ENCODE data around the gene CHST10.
"Not testable (repeated sequence)": the region's sequence is repeated elsewhere in the genome, so short reads cannot be mapped to it uniquely, and the experiment has no call there.

Gene CHST10, protein sequence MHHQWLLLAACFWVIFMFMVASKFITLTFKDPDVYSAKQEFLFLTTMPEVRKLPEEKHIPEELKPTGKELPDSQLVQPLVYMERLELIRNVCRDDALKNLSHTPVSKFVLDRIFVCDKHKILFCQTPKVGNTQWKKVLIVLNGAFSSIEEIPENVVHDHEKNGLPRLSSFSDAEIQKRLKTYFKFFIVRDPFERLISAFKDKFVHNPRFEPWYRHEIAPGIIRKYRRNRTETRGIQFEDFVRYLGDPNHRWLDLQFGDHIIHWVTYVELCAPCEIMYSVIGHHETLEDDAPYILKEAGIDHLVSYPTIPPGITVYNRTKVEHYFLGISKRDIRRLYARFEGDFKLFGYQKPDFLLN

DNA sequence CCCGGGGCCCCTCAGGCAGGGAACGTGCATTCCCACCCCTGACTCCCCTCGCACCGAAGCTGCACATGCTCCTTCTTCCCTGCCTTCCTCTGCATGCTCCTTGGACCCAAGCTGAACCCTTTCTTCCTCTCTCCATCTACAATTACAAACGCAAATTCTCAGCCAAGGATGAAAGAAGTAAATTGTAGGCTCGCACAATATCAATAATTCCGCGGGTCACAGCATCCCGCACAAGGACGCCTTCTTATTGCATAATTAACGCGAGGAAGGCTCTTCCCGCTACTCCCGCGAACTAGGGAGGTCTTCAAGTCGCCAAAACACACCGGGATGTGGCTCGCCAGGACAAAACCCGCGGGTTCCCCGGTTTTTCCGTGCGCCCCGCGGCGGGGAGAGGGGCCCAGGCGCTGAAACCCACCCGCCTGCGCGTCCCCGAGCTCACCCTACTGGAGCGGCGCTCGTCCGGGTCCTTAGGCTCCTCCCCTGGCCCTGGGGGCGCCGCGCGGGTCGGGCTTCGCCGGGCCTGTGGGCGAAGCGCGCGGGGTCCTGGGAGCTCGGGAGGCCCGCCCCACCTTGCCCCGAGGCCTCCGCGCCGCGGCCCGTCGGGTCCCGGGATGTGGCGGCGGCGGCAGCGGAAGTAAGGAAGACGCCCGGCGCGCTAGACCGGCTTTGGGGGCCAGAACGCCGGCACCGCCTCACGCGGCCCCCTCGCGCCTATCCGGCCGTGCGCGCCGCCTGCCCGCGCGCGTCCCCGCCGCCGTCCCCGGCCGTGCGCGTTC is at the start of gene CHST10:
Gene CHST10 (minus strand): TSS at position 734 of the 776 bp plus-strand sequence. CDS start 10,993 bp downstream, outside the sequence.
- DNase-seq (ENCODE audit: extremely low read depth, low read depth) = no peak
- TF ChIP-seq, protein P1, sequence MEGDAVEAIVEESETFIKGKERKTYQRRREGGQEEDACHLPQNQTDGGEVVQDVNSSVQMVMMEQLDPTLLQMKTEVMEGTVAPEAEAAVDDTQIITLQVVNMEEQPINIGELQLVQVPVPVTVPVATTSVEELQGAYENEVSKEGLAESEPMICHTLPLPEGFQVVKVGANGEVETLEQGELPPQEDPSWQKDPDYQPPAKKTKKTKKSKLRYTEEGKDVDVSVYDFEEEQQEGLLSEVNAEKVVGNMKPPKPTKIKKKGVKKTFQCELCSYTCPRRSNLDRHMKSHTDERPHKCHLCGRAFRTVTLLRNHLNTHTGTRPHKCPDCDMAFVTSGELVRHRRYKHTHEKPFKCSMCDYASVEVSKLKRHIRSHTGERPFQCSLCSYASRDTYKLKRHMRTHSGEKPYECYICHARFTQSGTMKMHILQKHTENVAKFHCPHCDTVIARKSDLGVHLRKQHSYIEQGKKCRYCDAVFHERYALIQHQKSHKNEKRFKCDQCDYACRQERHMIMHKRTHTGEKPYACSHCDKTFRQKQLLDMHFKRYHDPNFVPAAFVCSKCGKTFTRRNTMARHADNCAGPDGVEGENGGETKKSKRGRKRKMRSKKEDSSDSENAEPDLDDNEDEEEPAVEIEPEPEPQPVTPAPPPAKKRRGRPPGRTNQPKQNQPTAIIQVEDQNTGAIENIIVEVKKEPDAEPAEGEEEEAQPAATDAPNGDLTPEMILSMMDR (IDR thresholded peaks at IDR 0.05; ENCODE audit: low read depth, low read length, missing control alignments) = no peak
- H3K4me3 ChIP-seq (replicated peaks; ENCODE audit: low read depth, low read length) = peak within 1 kb of the TSS; percentile 83

DNA sequence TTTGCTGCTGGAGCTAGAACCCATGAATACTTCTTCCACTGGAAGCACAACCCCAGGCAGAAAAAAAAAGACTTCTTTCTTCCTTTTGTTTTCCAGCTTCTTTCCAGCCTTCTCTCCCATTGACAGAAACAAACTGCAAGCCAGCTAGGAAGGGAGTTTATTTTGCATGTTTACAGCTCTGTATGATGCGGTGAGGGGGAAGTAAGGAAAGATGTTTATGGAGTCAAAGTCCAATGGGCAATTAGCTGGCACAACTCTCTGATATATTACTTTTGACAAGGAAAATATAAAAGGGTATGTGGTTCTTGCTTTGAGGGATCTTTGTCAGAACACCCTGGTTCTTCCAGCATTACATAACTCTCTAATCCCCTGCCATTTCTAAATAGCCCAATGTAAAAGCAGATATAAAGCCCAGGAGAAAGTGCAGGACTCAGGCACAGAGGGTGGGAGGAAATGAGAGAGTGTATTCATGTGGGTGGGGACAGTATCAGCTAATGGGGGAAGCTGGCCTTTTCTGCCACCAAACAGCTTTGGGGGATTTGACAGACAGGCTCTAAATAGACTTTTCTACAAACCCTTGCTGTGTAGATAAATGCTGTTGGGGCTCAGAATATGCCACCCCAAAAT is 43.5 kb upstream of the CHST10 start:
- TF ChIP-seq, protein P1 (IDR thresholded peaks at IDR 0.05; ENCODE audit: low read depth, low read length, missing control alignments) = no peak
- DNase-seq (ENCODE audit: extremely low read depth, low read depth) = no peak
- no peak overlapping the region for H3K4me3 ChIP-seq (replicated peaks; ENCODE audit: low read depth, low read length)

DNA sequence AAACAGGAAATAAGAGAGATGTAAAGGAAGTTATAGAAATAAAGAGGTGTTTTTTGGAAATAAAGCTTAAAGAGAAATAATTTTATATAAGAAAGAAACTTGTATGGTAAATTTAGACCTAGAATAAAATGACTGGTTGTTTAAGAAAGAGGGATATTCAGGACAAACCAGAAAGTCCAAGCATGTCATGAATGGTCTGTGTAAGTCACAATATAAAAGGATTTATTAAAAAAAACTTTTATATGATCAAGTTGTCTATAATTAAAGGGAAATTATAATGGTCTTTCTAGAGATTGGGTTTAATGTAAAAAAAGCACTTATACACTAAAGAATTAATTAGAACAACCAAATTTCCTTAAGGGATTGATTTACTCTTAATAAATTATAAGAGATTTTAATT is 38.9 kb upstream of the CHST10 start:
- H3K4me3 ChIP-seq (replicated peaks; ENCODE audit: low read depth, low read length); DNase-seq (ENCODE audit: extremely low read depth, low read depth): not testable (repeated sequence)

DNA sequence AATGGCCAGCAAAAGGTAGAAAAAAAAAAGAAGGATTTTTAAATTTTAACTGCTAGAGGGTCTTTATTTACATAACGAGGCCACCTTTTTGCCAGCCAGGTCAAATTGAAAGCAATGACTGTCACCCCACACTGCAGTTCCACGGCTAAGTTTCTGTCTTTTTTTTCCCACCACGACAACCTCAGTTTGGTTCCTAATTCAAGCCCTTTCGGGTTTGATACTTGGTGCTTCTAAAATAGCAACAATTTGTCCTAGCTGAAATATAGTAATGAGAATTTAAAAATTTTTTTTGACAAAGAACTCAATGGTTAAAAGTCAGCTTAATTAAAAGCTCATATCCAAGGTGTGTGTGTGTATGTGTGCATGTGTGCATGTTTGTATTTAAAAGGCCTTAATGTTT is 36.4 kb upstream of the CHST10 start:
- no peak for DNase-seq (ENCODE audit: extremely low read depth, low read depth)
- TF ChIP-seq, protein P1 (IDR thresholded peaks at IDR 0.05; ENCODE audit: low read depth, low read length, missing control alignments) = no peak
- H3K4me3 ChIP-seq (replicated peaks; ENCODE audit: low read depth, low read length) = no peak overlapping the region

DNA sequence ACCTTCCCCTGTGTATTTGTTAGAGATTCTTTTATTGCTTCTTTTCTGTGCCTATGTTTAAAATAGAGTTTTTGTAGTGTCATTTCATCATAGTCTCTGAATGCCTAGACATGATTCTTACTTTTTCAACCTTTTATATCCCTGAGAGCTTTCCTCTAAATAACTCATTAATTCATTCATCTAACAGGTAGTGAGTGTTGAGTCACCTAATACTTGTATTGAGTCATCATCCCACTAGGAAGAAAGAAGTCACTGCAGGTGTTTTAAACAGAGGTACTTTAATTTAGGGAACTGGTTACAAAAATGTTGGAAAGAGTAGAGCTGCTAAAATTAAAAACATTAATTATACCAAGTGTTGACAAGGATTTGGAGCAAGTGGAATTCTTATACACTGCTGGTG is 34.3 kb upstream of the CHST10 start:
- no peak overlapping the region for H3K4me3 ChIP-seq (replicated peaks; ENCODE audit: low read depth, low read length)
- DNase-seq (ENCODE audit: extremely low read depth, low read depth) = no peak
- TF ChIP-seq, protein P1 (IDR thresholded peaks at IDR 0.05; ENCODE audit: low read depth, low read length, missing control alignments) = no peak

DNA sequence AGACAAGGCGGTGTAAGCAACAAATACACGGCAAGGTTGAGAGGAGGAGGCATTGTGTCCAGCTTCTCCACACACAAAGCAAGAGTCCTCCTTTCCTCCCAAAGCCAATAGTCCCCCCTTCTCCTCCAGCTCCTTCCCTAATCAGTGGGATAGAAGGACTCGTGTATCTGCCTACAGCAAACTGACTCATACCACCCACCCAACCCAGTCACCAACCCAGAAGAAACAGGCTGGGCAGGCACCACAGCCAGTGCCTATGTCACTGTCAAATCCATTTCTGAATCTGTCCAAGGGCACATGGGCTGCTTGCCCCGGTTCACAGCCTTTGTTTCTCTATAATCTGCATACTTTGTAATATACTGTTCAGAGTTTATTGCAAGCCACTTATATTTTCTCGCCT is 33.6 kb upstream of the CHST10 start:
- DNase-seq (ENCODE audit: extremely low read depth, low read depth) = no peak
- no peak overlapping the region for H3K4me3 ChIP-seq (replicated peaks; ENCODE audit: low read depth, low read length)
- TF ChIP-seq, protein P1 (IDR thresholded peaks at IDR 0.05; ENCODE audit: low read depth, low read length, missing control alignments) = no peak

DNA sequence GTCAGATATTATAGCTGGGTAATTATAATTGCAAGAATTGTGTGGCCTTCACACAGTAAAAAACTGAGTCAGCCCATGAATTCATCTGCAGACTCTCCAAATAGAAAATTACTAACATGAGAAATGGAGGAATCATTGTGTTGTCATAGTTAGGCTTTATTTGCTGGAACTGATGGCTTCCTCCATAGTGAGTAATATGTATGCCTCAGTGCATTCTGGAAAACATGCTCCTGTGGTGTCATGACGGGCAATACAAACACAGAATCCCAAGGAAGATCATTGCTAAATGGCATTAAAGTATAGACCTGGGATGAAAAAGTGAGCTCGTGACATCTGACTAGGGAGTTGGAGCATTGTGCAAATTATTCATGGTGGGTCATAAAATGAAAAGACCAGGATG is 29.2 kb upstream of the CHST10 start:
- DNase-seq (ENCODE audit: extremely low read depth, low read depth) = no peak
- no peak overlapping the region for H3K4me3 ChIP-seq (replicated peaks; ENCODE audit: low read depth, low read length)
- TF ChIP-seq, protein P1 (IDR thresholded peaks at IDR 0.05; ENCODE audit: low read depth, low read length, missing control alignments) = no peak
